GM23248 (cell line): ENCODE data around the gene DCAF12. TPM values are rescaled to one million over a fixed set of nuclear protein-coding genes. Genes with fewer than 3 reads are reported as not detected.

Source experiments
- DNase-seq: peaks from one replicate; pipeline ENCODE4 v3.0.0-alpha.2; 2015
- H2AFZ ChIP-seq: fragments of 200-600 bp; sonication (generic); 2 replicates; pipeline ENCODE4 v1.6.1; 2016; ENCODE audit warnings: antibody characterized with exemption
- H3F3A ChIP-seq: fragments of 200-600 bp; sonication (generic); 2 replicates; pipeline ENCODE4 v1.6.1; 2016; ENCODE audit warnings: mild to moderate bottlenecking, antibody characterized with exemption, mixed run types; ENCODE audit not compliant: insufficient read depth
- H3K27ac ChIP-seq: fragments of 200-600 bp; sonication (generic); 2 replicates; pipeline ENCODE4 v1.5.1; 2016; ENCODE audit warnings: mild to moderate bottlenecking
- H3K27me3 ChIP-seq: fragments of 200-600 bp; sonication (generic); replicated peaks from 2 replicates; pipeline ENCODE4 v1.6.1; 2016; ENCODE audit warnings: mild to moderate bottlenecking; ENCODE audit not compliant: insufficient read depth
- H3K36me3 ChIP-seq: fragments of 200-600 bp; sonication (generic); 2 replicates; pipeline ENCODE4 v1.6.1; 2016; ENCODE audit warnings: low read depth, mild to moderate bottlenecking
- H3K4me1 ChIP-seq: fragments of 200-600 bp; sonication (generic); 2 replicates; pipeline ENCODE4 v1.6.1; 2016; ENCODE audit warnings: mild to moderate bottlenecking; ENCODE audit not compliant: insufficient read depth
- H3K4me2 ChIP-seq: fragments of 200-600 bp; sonication (generic); one replicate; pipeline ENCODE4 v1.6.1; 2016; ENCODE audit warnings: mild to moderate bottlenecking; ENCODE audit not compliant: unreplicated experiment
- H3K4me3 ChIP-seq: fragments of 200-600 bp; sonication (generic); 2 replicates; pipeline ENCODE4 v1.5.1; 2016; ENCODE audit warnings: mild to moderate bottlenecking
- H3K79me2 ChIP-seq: fragments of 200-600 bp; sonication (generic); 2 replicates; pipeline ENCODE4 v1.6.1; 2016; ENCODE audit warnings: mild to moderate bottlenecking; ENCODE audit not compliant: insufficient read depth
- H3K9ac ChIP-seq: fragments of 200-600 bp; sonication (generic); 2 replicates; pipeline ENCODE4 v1.6.1; 2016; ENCODE audit warnings: mild to moderate bottlenecking
- H3K9me2 ChIP-seq: fragments of 200-600 bp; sonication (generic); 2 replicates; pipeline ENCODE4 v1.6.1; 2016; ENCODE audit warnings: mixed run types, mild to moderate bottlenecking, moderate library complexity; ENCODE audit not compliant: insufficient read depth
- H3K9me3 ChIP-seq: fragments of 200-600 bp; sonication (generic); one replicate; pipeline ENCODE4 v1.6.1; 2017; ENCODE audit warnings: low read depth
- H4K20me1 ChIP-seq: fragments of 200-600 bp; sonication (generic); 2 replicates; pipeline ENCODE4 v1.6.0; 2016; ENCODE audit not compliant: insufficient read depth
- EZH2 ChIP-seq: fragments of 200-600 bp; sonication (generic); IDR thresholded peaks from 2 replicates; pipeline ENCODE4 v1.6.1; 2018; ENCODE audit warnings: antibody characterized with exemption, mild to moderate bottlenecking; ENCODE audit not compliant: insufficient read depth, poor library complexity, severe bottlenecking
- EZH2phosphoT487 ChIP-seq: fragments of 200-600 bp; sonication (generic); IDR thresholded peaks from 2 replicates; pipeline ENCODE4 v1.6.1; 2018; ENCODE audit warnings: antibody characterized with exemption, moderate library complexity, mild to moderate bottlenecking, low read depth; ENCODE audit not compliant: insufficient read depth
- WGBS, 2 experiments: methylation state at CpG; one replicate each; pipeline ENCODE4 v1.1.6; 2015 to 2017; ENCODE audit warnings: low lambda C conversion rate in 2 of 2, low coverage in 1 of 2; ENCODE audit errors: missing lambda C conversion rate in 2 of 2; 5-methylcytosine and 5-hydroxymethylcytosine counted together
- in situ Hi-C: fragments of 300-500 bp; cut with MboI; formaldehyde crosslinking; loops from 2 replicates; pipeline ENCODE4 v1.15.0; 2020
- polyA plus RNA-seq: library from polyadenylated mRNA; unstranded; fragments of >200 nt; fragmentation: Nextera tagmentation; extraction: Ambion mirVana; gene quantifications from 2 replicates; pipeline ENCODE4 v1.2.1, GENCODE V29; 2016
- total RNA-seq: library from RNA; depleted of rRNA; stranded (reverse); fragments of >200 nt; shearing (Covaris generic); gene quantifications from 2 replicates; pipeline ENCODE4 v1.2.3, GENCODE V29; 2014

DCAF12 gene
- total and polyA plus RNA-seq, 2 experiments from 2014 or later = 21.7 to 22.2 TPM

DNA sequence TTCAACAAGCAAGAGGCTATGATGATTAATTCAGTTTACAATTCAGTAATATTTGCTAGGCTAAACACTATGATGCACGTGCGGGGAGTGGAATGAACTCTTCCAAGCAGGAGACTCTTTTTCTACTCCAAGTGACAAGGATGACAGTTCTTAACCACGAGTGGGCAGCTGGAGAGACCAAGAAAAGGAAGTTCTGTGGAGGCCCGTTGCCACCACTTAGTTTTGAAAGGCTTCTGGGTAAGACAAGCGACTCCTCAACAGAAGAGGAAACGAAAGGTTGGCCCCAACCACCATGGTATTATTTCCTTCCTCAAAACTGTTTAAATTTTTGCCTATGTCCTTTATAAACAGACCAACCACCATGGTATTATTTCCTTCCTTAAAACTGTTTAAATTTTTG lies 2.8 kb downstream of the DCAF12 start:
- Histone ChIP-seq H3F3A (0 out of 2 replicates have a peak, but pooled peaks cover 10% of the 10 kb centered on the region), H3K36me3 (peaks cover 30% of the 10 kb centered on the region; the same call in 1 of the 2 replicates), H3K9ac (no peak overlapping the region), H3K27me3 (no peaks in the 10 kb centered on the region), H2AFZ (no peak overlapping the region), H4K20me1 (no peaks in the 10 kb centered on the region), H3K27ac (no peak overlapping the region), H3K79me2 (peaks cover 77% of the 10 kb centered on the region), H3K9me3 (no peaks in the 10 kb centered on the region), H3K9me2 (no peaks in the 10 kb centered on the region), H3K4me3 (no peak overlapping the region), H3K4me2 (peak overlapping the region; percentile 96), H3K4me1 (peaks cover 21% of the 10 kb centered on the region)
- TF ChIP-seq EZH2phosphoT487 (no peak), EZH2 (no peak)
- no peak for DNase-seq
- 82 to 83% methylated on average over 6 of the region's 6 CpGs for WGBS, 2 experiments
- in situ Hi-C loops = loop anchor here (25.0 kb wide), 1 partner anchor 114 kb away; no protein-coding TSS in a partner anchor

DNA sequence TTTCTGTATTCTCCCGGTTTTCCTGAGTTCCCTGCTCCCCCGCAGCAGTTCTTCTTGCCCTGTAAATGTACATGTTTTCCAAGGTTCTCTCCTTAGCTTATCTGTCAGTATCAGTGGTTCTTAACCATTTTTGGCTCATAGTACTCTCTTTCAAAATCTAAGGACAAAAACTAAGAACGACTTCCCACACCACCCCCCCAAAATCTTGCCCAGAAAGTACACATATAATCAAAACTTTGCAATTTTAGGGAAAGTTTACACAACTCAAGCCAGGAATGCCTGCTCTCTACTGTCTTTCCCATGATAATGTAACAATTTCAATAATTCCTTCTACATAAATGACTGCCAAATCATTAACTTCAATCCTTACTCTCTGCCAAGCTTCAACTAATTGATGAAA lies 4.5 kb downstream of the DCAF12 start:
- in situ Hi-C loops = loop anchor here (25.0 kb wide), 1 partner anchor 115 kb away; no protein-coding TSS in a partner anchor
- H4K20me1 ChIP-seq = no peaks in the 10 kb centered on the region

DNA sequence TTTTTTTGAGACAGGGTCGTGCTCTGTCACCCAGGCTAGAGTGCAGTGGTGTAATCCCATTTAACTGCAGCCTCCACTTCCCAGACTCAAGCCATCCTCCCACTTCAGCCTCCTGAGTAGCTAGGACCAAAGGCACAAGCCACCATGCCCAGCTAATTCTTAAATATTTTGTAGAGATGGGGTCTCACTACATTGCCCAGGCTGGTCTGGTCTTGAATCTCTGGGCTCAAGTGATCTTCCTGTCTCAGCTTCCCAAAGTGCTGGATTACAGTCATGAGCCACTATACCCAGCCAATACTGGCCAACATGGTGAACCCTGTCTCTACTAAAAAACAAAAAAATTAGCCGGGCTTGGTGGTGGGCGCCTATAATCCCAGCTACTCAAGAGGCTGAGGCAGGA lies 6.8 kb downstream of the DCAF12 start:
- WGBS, 2 experiments = 91 to 97% methylated on average over 3 of the region's 3 CpGs
- Histone ChIP-seq H3F3A (no peaks in the 10 kb centered on the region), H4K20me1 (no peaks in the 10 kb centered on the region), H3K9me3 (no peaks in the 10 kb centered on the region), H3K9me2 (no peaks in the 10 kb centered on the region), H2AFZ (no peak overlapping the region), H3K4me2 (no peak overlapping the region), H3K4me1 (peaks cover 15% of the 10 kb centered on the region), H3K27ac (no peak overlapping the region), H3K9ac (no peak overlapping the region), H3K36me3 (peaks cover 42% of the 10 kb centered on the region), H3K27me3 (no peaks in the 10 kb centered on the region), H3K79me2 (peaks cover 100% of the 10 kb centered on the region), H3K4me3 (no peak overlapping the region)
- no peak for DNase-seq
- in situ Hi-C loops = loop anchor here (25.0 kb wide), 1 partner anchor 118 kb away; no protein-coding TSS in a partner anchor
- TF ChIP-seq EZH2phosphoT487 (no peak), EZH2 (no peak)

More for the DNA sequence above, 4.5 kb downstream of the DCAF12 start:
- WGBS, 2 experiments = 34 to 38% methylated on average over 3 of the region's 3 CpGs
- Histone ChIP-seq H3K4me1 (peaks cover 21% of the 10 kb centered on the region), H3K27me3 (no peaks in the 10 kb centered on the region), H3K36me3 (peaks cover 39% of the 10 kb centered on the region), H3K9ac (no peak overlapping the region), H3K9me3 (no peaks in the 10 kb centered on the region), H3K79me2 (peaks cover 94% of the 10 kb centered on the region), H3K4me3 (no peak overlapping the region), H3K9me2 (no peaks in the 10 kb centered on the region), H3F3A (0 out of 2 replicates have a peak, but pooled peaks cover 10% of the 10 kb centered on the region), H2AFZ (no peak overlapping the region), H3K27ac (no peak overlapping the region), H3K4me2 (no peak overlapping the region)
- TF ChIP-seq EZH2phosphoT487 (no peak), EZH2 (no peak)
- DNase-seq = no peak

DNA sequence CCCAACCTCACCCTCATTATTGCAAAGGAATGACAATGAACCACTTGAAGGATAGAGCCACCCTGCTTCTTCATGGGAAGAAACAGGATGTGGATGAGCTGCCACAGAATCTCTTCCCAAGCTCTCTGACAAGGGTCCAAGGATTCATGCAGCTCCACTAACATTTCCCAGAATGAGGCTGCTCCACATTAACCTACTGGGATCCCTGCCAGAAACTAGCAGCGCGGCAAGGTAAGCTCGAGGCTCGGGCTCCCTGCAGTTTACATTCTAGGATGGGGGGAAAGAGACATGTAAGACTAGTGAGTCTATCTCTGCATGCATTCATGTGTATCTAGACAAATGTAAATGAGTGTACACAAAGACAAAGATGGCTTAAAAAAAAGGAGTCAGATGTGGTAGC lies 12.1 kb downstream of the DCAF12 start:
- Histone ChIP-seq H3K4me2 (no peak overlapping the region), H3K9me3 (no peaks in the 10 kb centered on the region), H3K36me3 (peaks cover 15% of the 10 kb centered on the region), H3K27me3 (no peaks in the 10 kb centered on the region), H3K4me1 (no peaks in the 10 kb centered on the region), H3K9me2 (no peaks in the 10 kb centered on the region), H3K27ac (no peak overlapping the region), H3K4me3 (no peak overlapping the region), H3F3A (no peaks in the 10 kb centered on the region), H3K79me2 (peaks cover 99% of the 10 kb centered on the region), H4K20me1 (no peaks in the 10 kb centered on the region), H3K9ac (no peak overlapping the region), H2AFZ (no peak overlapping the region)
- WGBS, 2 experiments = 52 to 68% methylated on average over 4 of the region's 4 CpGs
- DNase-seq = no peak
- TF ChIP-seq EZH2 = no peak
- TF ChIP-seq EZH2phosphoT487 = no peak
- in situ Hi-C loops = loop anchor here (25.0 kb wide), 1 partner anchor 123 kb away; no protein-coding TSS in a partner anchor
